ENCODE results near the gene GOLGA8B.
A peak's percentile ranks its signal among the peaks of the same experiment; 100 is the strongest.

- TF ChIP-seq CTCF (IDR thresholded peaks at IDR 0.05; ENCODE audit: borderline replicate concordance, extremely low read depth, low read length, poor library complexity, severe bottlenecking) (peak; percentile 67), EZH2 (IDR thresholded peaks at IDR 0.05; ENCODE audit: borderline replicate concordance, low read depth, low read length, severe bottlenecking) (no peak)
These were observed 4.7 kb upstream of the GOLGA8B start for GRCh38 chr15:34588046-34588674.
